Stimulated activated naive CD8-positive, alpha-beta T cell treated with anti-CD3 and anti-CD28 coated beads, Interleukin-15, amount 100 ng/mL, for 72 hours (primary cell): Measurements from ENCODE around the gene ATG9A.
A peak's percentile ranks its signal among the peaks of the same experiment; 100 is the strongest.
"Not testable (repeated sequence)": the region's sequence is repeated elsewhere in the genome, so short reads cannot be mapped to it uniquely, and the experiment has no call there.

Experiments
- ATAC-seq: fragments of 150-1000 bp; cut with Tn5 transposase; 2 replicates; pipeline ENCODE4 v1.10.0; 2021; ENCODE audit warnings: mild to moderate bottlenecking, moderate library complexity
- DNase-seq, 2 donors: peaks; one replicate each; pipeline ENCODE4 v3.0.0; 2021 to 2022
- H3K27ac Mint-ChIP-seq, 2 donors: one replicate each; pipeline ENCODE4 v1.8.0; 2022; ENCODE audit warnings: mild to moderate bottlenecking in 2 of 2, mixed read lengths in 2 of 2, moderate library complexity in 2 of 2
- H3K27me3 Mint-ChIP-seq: one replicate; pipeline ENCODE4 v1.8.0; 2022; ENCODE audit warnings: mixed read lengths
- H3K4me1 Mint-ChIP-seq: one replicate; pipeline ENCODE4 v1.8.0; 2022; ENCODE audit warnings: mild to moderate bottlenecking, mixed read lengths
- H3K4me3 Mint-ChIP-seq, 2 donors: one replicate each; pipeline ENCODE4 v1.8.0; 2022; ENCODE audit warnings: mild to moderate bottlenecking in 2 of 2, mixed read lengths in 2 of 2, moderate library complexity in 1 of 2
- H3K9me3 Mint-ChIP-seq, 2 donors: one replicate each; pipeline ENCODE4 v1.8.0; 2022; ENCODE audit warnings: mixed read lengths in 2 of 2

Gene ATG9A

GRCh38 chr2:219261024-219261855, 31.8 kb upstream of the ATG9A start:
- H3K9me3 Mint-ChIP-seq: no peaks in the 10 kb centered on the region
- no peak overlapping the region for H3K4me3 Mint-ChIP-seq
- peaks cover 21% of the 10 kb centered on the region for H3K4me1 Mint-ChIP-seq
- H3K27me3 Mint-ChIP-seq: no peaks in the 10 kb centered on the region
- DNase-seq: no peak
- peak overlapping the region in 1 of 2 donors; percentile 64 for H3K27ac Mint-ChIP-seq
- ATAC-seq: peak; percentile 43

GRCh38 chr2:219258942-219259341, 29.5 kb upstream of the ATG9A start:
- not testable (repeated sequence) for DNase-seq, H3K4me3 Mint-ChIP-seq, ATAC-seq

GRCh38 chr2:219254590-219255201, 25.3 kb upstream of the ATG9A start:
- Mint-ChIP-seq H3K27me3 (no peaks in the 10 kb centered on the region), H3K4me1 (peaks cover 52% of the 10 kb centered on the region), H3K9me3 (no peaks in the 10 kb centered on the region), H3K27ac (peak overlapping the region; percentile 93 to 95), H3K4me3 (peak overlapping the region; percentile 71 to 84)
- peak in 1 of 2 donors; percentile 57 for DNase-seq
- peak; percentile 56 for ATAC-seq

More at GRCh38 chr2:219258942-219259341, 29.5 kb upstream of the ATG9A start:
- H3K4me1 Mint-ChIP-seq: peaks cover 37% of the 10 kb centered on the region
- H3K27ac Mint-ChIP-seq, H3K9me3 Mint-ChIP-seq, H3K27me3 Mint-ChIP-seq: not testable (repeated sequence)

- ATAC-seq: peak; percentile 80
- no peaks in the 10 kb centered on the region for H3K9me3 Mint-ChIP-seq
- peak within 1 kb of the TSS; percentile 95 to 97 for H3K27ac Mint-ChIP-seq
- DNase-seq: peak; percentile 89 to 90
- H3K4me3 Mint-ChIP-seq: peak within 1 kb of the TSS; percentile 71 to 84
- H3K4me1 Mint-ChIP-seq: peaks cover 59% of the 10 kb centered on the region
- H3K27me3 Mint-ChIP-seq: no peaks in the 10 kb centered on the region
These were observed 24.5 kb upstream of the ATG9A start, which contains the start of gene TUBA4A for GRCh38 chr2:219253753-219254589. TUBA4A (minus strand) TSS chr2:219253918; CDS start chr2:219253858, 60 bp downstream.

GRCh38 chr2:219252900-219253752, 23.7 kb upstream of the ATG9A start, which contains the start of gene TUBA4B:
TUBA4B (plus strand) TSS chr2:219253243; CDS start chr2:219253408, 165 bp downstream.
- H3K27me3 Mint-ChIP-seq: no peaks in the 10 kb centered on the region
- peak within 1 kb of the TSS; percentile 95 to 97 for H3K27ac Mint-ChIP-seq
- peak within 1 kb of the TSS; percentile 71 to 84 for H3K4me3 Mint-ChIP-seq
- ATAC-seq: peak; percentile 50
- peaks cover 67% of the 10 kb centered on the region for H3K4me1 Mint-ChIP-seq
- peak; percentile 41 to 65 for DNase-seq
- no peaks in the 10 kb centered on the region for H3K9me3 Mint-ChIP-seq

GRCh38 chr2:219252570-219252899, 23.1 kb upstream of the ATG9A start:
- peaks cover 73% of the 10 kb centered on the region for H3K4me1 Mint-ChIP-seq
- no peaks in the 10 kb centered on the region for H3K27me3 Mint-ChIP-seq
- peak overlapping the region; percentile 95 to 97 for H3K27ac Mint-ChIP-seq
- DNase-seq: no peak
- peak overlapping the region; percentile 71 to 84 for H3K4me3 Mint-ChIP-seq
- H3K9me3 Mint-ChIP-seq: no peaks in the 10 kb centered on the region
- ATAC-seq: peak; percentile 0

- ATAC-seq: peak; percentile 3
- H3K9me3 Mint-ChIP-seq: no peaks in the 10 kb centered on the region
- peak overlapping the region; percentile 71 to 84 for H3K4me3 Mint-ChIP-seq
- DNase-seq: peak; percentile 27 to 52
- H3K4me1 Mint-ChIP-seq: peaks cover 78% of the 10 kb centered on the region
- H3K27ac Mint-ChIP-seq: peak overlapping the region in 1 of 2 donors; percentile 8
- H3K27me3 Mint-ChIP-seq: no peaks in the 10 kb centered on the region
These were observed 22.6 kb upstream of the ATG9A start for GRCh38 chr2:219252084-219252483.

- no peaks in the 10 kb centered on the region for H3K9me3 Mint-ChIP-seq
- DNase-seq: no peak
These were observed 22.2 kb upstream of the ATG9A start for GRCh38 chr2:219251656-219252055.

GRCh38 chr2:219250049-219250781, 20.8 kb upstream of the ATG9A start:
- H3K4me3 Mint-ChIP-seq: peak overlapping the region; percentile 76 to 82

More at GRCh38 chr2:219251656-219252055, 22.2 kb upstream of the ATG9A start:
- peaks cover 82% of the 10 kb centered on the region for H3K4me1 Mint-ChIP-seq
- H3K27ac Mint-ChIP-seq: peak overlapping the region in 1 of 2 donors; percentile 8
- H3K27me3 Mint-ChIP-seq: no peaks in the 10 kb centered on the region
- peak overlapping the region; percentile 71 to 84 for H3K4me3 Mint-ChIP-seq
- no peak for ATAC-seq

GRCh38 chr2:219249203-219249980, 20.0 kb upstream of the ATG9A start:
- DNase-seq: peak; percentile 27 to 41

More at GRCh38 chr2:219250049-219250781, 20.8 kb upstream of the ATG9A start:
- no peaks in the 10 kb centered on the region for H3K27me3 Mint-ChIP-seq
- no peaks in the 10 kb centered on the region for H3K9me3 Mint-ChIP-seq
- no peak for ATAC-seq
- peaks cover 78% of the 10 kb centered on the region for H3K4me1 Mint-ChIP-seq
- no peak for DNase-seq
- H3K27ac Mint-ChIP-seq: no peak overlapping the region

GRCh38 chr2:219248845-219249202, 19.4 kb upstream of the ATG9A start:
- Mint-ChIP-seq H3K9me3 (no peaks in the 10 kb centered on the region), H3K27ac (peak overlapping the region; percentile 0 to 84), H3K4me3 (peak overlapping the region; percentile 76 to 82), H3K4me1 (peaks cover 78% of the 10 kb centered on the region), H3K27me3 (no peaks in the 10 kb centered on the region)
- DNase-seq (no peak), ATAC-seq (no peak)

More at GRCh38 chr2:219249203-219249980, 20.0 kb upstream of the ATG9A start:
- Mint-ChIP-seq H3K4me3 (peak overlapping the region; percentile 76 to 82), H3K27ac (peak overlapping the region; percentile 69 to 84), H3K9me3 (no peaks in the 10 kb centered on the region), H3K27me3 (no peaks in the 10 kb centered on the region), H3K4me1 (peaks cover 77% of the 10 kb centered on the region)
- ATAC-seq: no peak

- H3K27ac Mint-ChIP-seq: peak overlapping the region; percentile 25 to 59
- no peaks in the 10 kb centered on the region for H3K27me3 Mint-ChIP-seq
- peaks cover 86% of the 10 kb centered on the region for H3K4me1 Mint-ChIP-seq
- H3K9me3 Mint-ChIP-seq: no peaks in the 10 kb centered on the region
- peak overlapping the region; percentile 68 to 79 for H3K4me3 Mint-ChIP-seq
- ATAC-seq: peak; percentile 83
- DNase-seq: peak; percentile 50 to 81
These were observed 18.5 kb upstream of the ATG9A start for GRCh38 chr2:219247678-219248642.
